ENCODE data around the gene UBAC2. TPM values are rescaled to one million over a fixed set of nuclear protein-coding genes. Genes with fewer than 3 reads are reported as not detected.

UBAC2 gene
- total and polyA plus RNA-seq, 2 donors (not counting 3 experiments of a cell fraction or from before 2014, with no cell fraction given): 45.7 to 54.4 TPM

GRCh38 chr13:99282264-99283231, 81.9 kb downstream of the UBAC2 start:
- H3K27me3 ChIP-seq (ENCODE audit: control insufficient read depth in 2 of 2, insufficient read depth in 2 of 2, low read length in 2 of 2): no peaks in the 10 kb centered on the region
- no peak overlapping the region for H3K27ac ChIP-seq (ENCODE audit: insufficient read depth, low read depth, low read length)
- H3K4me1 ChIP-seq (ENCODE audit: control insufficient read depth, extremely low read depth, insufficient read depth, low read length): no peaks in the 10 kb centered on the region
- ChIA-PET CTCF (interaction anchor here (0.8 to 2.2 kb wide), 2 partner anchors 13 to 154 kb away, joined by 3 to 10 read pairs; no protein-coding TSS in a partner anchor), POLR2A (no interaction called here)
- H3K79me2 ChIP-seq (ENCODE audit: control insufficient read depth, insufficient read depth, low read length): no peaks in the 10 kb centered on the region
- DNase-seq (ENCODE audit: low read depth, low spot score): no peak
- H3K36me3 ChIP-seq (ENCODE audit: control insufficient read depth in 2 of 2, extremely low read depth in 1 of 2, insufficient read depth in 2 of 2, low read length in 2 of 2): no peaks in the 10 kb centered on the region
- H3K9ac ChIP-seq (replicated peaks; ENCODE audit: extremely low read depth, insufficient read depth, low read length): no peak overlapping the region
- H3K4me3 ChIP-seq (replicated peaks in 1 of 3; ENCODE audit: insufficient read depth in 1 of 3, low read depth in 1 of 3, low read length in 3 of 3): no peak overlapping the region
- dilution Hi-C loops (cut with MboI; ENCODE audit: extremely low pct_ligation_motif_present, low sequenced_read_pairs) (no loop called here), intact Hi-C loops (cut with micrococcal nuclease) (no loop called here)
- H4K20me1 ChIP-seq (replicated peaks; ENCODE audit: control insufficient read depth, extremely low read depth, insufficient read depth, low read length): no peaks in the 10 kb centered on the region
- no peak overlapping the region for H2AFZ ChIP-seq (ENCODE audit: low read depth, low read length)
- H3K4me2 ChIP-seq (ENCODE audit: insufficient read depth, low read length): no peak overlapping the region
- H3K9me3 ChIP-seq (replicated peaks; ENCODE audit: control insufficient read depth, insufficient read depth, low read length): no peaks in the 10 kb centered on the region
- BruUV-seq (replicated peaks): no TSS peak
- H3K9me1 ChIP-seq (replicated peaks; ENCODE audit: control insufficient read depth, extremely low read depth, insufficient read depth, low read length): no peaks in the 10 kb centered on the region
- peak; percentile 54 for FAIRE-seq
- TF ChIP-seq MAX (IDR thresholded peaks at IDR 0.05; ENCODE audit: insufficient read depth, insufficient read length) (no peak), POLR2A (IDR thresholded peaks at IDR 0.05; ENCODE audit: low read depth, low read length) (no peak), MYC (IDR thresholded peaks at IDR 0.05; ENCODE audit: low read depth, low read length) (no peak), GATA2 (IDR thresholded peaks at IDR 0.05; ENCODE audit: insufficient read depth, insufficient read length, low read depth, low read length) (no peak), FOS (IDR thresholded peaks at IDR 0.05; ENCODE audit: borderline replicate concordance, insufficient read depth, low read length) (no peak), JUN (IDR thresholded peaks at IDR 0.05; ENCODE audit: borderline replicate concordance, insufficient read depth, insufficient read length, low read depth) (no peak)
